GM19328 (cell line): Measurements from ENCODE around the gene SNCG.
"Not testable (repeated sequence)": the region's sequence is repeated elsewhere in the genome, so short reads cannot be mapped to it uniquely, and the experiment has no call there.

Experiments
- ATAC-seq: cut with Tn5 transposase; IDR thresholded peaks from one replicate; pipeline ENCODE4 v1.9.1; 2021; ENCODE audit warnings: mild to moderate bottlenecking, moderate library complexity; ENCODE audit not compliant: unreplicated experiment

The SNCG gene

DNA sequence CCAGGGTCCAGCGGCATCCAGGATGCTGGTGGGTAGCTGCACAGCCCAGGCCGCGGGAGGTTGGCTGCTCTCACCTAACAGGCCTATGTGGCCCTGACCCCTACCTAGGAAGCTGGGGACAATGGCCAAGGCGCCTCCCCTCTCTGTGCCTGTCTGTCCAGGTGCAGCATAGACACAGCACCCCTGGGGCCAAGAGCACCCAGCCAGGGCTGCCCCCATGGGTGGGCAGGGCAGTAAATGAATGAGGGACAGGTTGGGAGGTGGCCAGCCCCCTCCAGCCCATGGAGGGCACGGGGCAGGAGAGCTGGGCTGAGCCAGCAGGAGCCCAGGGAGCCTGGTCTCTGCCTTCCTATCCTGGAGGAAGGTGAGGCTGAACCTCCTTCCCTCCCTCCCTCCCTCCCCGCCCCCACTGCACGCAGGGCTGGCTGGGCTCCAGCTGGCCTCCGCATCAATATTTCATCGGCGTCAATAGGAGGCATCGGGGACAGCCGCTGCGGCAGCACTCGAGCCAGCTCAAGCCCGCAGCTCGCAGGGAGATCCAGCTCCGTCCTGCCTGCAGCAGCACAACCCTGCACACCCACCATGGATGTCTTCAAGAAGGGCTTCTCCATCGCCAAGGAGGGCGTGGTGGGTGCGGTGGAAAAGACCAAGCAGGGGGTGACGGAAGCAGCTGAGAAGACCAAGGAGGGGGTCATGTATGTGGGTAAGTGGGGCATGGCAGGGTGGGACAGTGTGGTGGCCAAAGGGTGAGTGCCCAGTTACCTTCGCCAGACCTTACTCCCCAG lies at the start of gene SNCG:
Gene SNCG, plus strand, starts transcription at position 484 of the 785 bp plus-strand sequence. Its CDS starts 99 bp downstream, at position 583.
- ATAC-seq = no peak

GRCh38 chr10:86914734-86915133 lies 43.7 kb upstream of the SNCG start:
- no peak for ATAC-seq

DNA sequence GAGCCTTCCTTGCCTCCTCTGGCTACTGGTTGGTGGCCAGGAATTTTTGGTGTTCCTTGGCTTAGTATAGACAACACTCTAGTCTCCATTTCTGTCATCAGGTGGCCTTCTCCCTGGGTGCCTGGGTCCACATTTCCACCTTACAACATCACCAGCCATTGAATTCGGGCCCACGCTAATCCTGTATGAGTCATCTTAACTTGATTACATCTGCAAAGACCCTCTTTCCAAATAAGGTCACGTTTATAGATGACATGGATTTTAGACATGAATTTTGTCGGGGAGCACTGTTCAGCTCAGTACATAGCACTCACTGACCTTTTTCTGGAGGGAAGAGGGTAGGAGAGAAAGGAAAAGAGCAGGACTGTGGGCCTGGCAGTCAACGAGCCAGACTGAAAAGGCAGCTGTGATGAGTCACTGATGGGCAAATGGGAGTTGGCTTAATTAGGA lies 40.4 kb upstream of the SNCG start:
- ATAC-seq = no peak

GRCh38 chr10:86922553-86922961 lies 35.8 kb upstream of the SNCG start:
- ATAC-seq = no peak

DNA sequence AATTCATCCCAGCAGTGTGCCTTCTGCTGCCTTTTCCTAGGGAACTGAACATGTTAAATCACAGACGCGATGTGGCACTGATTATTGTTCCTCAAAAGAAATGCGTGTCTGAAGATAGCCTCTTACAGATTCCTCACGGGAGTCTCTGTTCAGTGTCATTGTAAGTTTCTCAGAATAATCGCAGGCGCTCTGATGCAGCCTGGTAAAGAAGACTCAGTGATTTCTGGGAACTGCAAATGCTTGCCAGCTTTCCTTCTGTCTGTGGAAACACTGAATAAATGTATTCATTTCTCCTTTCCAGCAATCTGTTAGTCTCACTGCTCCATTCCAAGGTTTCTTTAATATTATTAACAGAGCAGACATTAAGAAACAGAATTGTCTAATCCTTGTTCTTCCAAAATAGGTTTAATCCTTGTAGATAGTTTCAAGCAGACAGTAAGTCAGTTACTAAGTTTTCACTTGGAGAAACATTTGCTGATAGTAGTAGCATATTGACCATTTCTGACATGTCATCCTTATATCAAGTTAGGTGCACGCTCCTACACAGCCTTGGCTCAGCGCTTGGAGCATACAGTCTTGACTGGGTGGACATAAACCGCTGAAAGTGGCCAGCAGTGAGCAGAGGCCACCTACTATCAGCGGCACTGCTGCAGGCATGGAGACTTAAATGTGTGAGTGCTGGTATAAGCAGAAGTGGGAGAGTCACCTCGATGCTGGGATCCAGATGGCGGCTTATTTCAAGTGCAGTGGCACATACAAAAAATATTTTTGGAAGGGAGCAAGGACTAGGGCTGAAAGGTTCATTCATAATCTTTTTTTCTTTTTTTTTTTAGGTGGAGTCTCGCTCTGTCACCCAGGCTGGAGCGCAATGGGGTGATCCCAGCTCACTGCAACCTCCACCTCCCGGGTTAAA lies 28.7 kb upstream of the SNCG start:
- ATAC-seq = no peak

- no peak for ATAC-seq
These were observed 26.5 kb upstream of the SNCG start for GRCh38 chr10:86931872-86932271.

- ATAC-seq = no peak
These were observed 25.7 kb upstream of the SNCG start for GRCh38 chr10:86932674-86933073.

- ATAC-seq = not testable (repeated sequence)
These were observed 24.2 kb upstream of the SNCG start for GRCh38 chr10:86934162-86934711.

DNA sequence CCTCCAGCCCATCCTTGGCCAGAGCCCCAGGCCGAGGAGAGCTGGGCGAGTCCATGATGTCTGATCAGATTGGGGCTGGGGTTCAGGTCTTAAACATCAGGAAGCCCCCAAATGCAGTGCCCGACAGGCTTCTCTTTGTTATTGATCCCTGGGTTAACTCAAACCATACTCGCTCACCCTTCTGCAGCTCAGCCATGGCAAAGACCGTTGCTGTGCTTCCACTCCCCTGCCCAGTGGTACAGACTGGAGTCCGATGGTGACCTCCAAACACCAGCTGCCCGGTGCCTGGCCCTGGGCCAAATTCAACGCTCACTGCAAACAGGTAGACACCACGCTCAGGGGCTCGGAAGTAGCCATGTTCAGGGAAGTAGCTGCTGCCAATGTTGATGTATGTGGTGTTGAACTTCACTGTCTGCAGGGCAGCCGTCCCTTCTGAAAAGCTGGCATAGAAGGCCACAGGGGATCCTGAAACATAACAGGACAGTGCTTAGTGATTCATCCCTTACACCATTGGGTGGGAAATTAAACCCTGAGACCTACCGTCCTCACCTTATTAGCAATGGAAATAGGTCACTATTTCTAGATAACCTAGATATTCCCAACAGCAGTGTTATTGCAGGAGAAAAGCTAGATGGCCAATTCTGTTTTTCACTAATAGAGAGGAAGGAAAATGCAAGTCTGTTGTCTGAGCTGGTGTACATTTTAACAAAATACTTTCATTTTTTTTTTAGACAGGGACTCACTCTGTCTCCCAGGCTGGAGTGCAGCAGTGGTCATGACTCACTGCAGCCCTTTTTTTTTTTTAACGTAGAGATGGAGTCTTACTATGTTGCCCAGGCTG lies 21.5 kb upstream of the SNCG start:
- no peak for ATAC-seq

DNA sequence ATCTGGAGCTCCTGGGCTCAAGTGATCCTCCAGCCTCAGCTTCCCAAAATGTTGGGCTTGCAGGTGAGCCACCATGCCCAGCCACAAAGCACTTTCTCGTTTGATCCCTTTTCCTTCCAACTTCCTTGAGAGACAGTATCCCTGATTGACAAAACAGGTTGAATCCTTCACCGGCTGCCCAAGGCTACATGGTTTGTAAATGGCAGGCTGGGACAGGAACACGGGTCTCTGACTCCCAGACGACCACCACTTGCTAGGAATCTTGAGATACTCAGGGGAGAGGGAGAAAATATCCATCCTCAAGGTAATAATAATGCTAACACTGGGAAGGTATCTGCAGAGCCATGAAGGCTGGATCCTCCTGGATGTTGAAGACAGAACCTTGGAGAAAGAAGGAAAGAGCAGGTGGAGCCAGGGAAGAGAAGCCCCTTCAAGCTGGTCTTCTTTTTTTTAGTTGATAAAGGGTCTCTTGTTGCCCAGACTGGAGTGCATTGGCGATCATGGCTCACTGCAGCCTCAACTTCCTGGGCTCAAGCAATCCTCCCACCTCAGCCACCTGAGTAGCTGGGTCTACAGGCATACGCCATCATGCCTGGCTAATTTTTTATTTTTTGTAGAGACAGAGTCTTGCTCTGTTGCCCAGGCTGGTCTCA lies 20.8 kb upstream of the SNCG start:
- no peak for ATAC-seq

GRCh38 chr10:86938260-86938659 lies 20.1 kb upstream of the SNCG start:
- no peak for ATAC-seq

GRCh38 chr10:86940076-86940475 lies 18.3 kb upstream of the SNCG start:
- not testable (repeated sequence) for ATAC-seq

GRCh38 chr10:86940677-86941076 lies 17.7 kb upstream of the SNCG start:
- no peak for ATAC-seq

GRCh38 chr10:86941426-86941825 lies 17.0 kb upstream of the SNCG start:
- no peak for ATAC-seq

DNA sequence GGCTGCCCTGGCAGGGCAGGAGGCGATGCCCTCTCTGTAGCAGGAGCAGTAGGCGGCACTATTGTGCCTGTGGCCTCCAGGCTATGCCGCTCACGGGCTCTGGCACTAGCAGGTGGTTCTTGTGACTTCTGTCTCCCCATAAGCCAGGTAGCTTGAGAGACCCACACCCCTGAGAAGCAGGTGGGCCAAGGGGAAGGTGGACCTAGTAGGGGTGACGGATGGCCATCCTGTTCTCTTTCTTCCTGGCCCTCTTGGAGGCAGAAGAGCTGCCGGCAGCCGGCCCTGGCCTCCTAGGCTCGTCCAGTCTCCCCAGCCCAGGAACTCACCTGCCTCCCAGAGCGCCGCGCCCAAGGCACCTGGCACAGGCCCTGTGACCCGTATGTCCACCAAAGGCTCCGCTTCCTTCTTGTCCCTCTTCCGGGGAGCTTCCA lies 16.4 kb upstream of the SNCG start:
- no peak for ATAC-seq

GRCh38 chr10:86942441-86943315 lies 15.7 kb upstream of the SNCG start:
- no peak for ATAC-seq

- no peak for ATAC-seq
These were observed 14.9 kb upstream of the SNCG start for GRCh38 chr10:86943316-86944030.

DNA sequence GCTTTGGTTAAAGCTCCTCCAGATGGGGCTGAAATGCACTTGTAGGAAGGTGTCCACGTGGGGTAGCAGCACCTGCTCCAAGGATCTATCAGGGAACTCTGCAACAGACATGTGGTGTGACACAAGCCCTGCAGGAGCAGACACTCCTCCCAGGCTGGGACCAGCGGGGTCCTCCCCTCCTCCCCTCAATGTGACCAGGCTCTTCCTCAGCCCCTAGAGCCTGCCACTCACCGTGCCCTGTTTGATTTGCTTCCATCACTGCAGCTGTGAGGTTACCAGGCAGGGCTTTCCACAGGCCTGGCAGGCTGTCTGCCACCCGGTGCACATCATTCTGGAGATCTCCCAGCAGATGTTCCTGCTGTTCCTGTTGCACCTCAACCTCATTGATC lies 14.4 kb upstream of the SNCG start:
- ATAC-seq = no peak
